Retinal pigment epithelial cell (primary cell): ENCODE data around the gene GPC2.

Experiments
- DNase-seq: peaks from one replicate; pipeline ENCODE4 v3.0.0-alpha.2; 2010; ENCODE audit warnings: low read depth
- H3K4me3 ChIP-seq: 2 replicates; pipeline ENCODE4 v1.5.1; 2011; ENCODE audit warnings: mild to moderate bottlenecking, low read length, control low read depth, moderate library complexity
- TF ChIP-seq, protein P1 (sequence below): conservative IDR thresholded peaks from 2 replicates; pipeline ENCODE4 v1.5.1; 2011; ENCODE audit warnings: low read depth, low read length, control low read depth, inconsistent platforms

GPC2 gene

DNA sequence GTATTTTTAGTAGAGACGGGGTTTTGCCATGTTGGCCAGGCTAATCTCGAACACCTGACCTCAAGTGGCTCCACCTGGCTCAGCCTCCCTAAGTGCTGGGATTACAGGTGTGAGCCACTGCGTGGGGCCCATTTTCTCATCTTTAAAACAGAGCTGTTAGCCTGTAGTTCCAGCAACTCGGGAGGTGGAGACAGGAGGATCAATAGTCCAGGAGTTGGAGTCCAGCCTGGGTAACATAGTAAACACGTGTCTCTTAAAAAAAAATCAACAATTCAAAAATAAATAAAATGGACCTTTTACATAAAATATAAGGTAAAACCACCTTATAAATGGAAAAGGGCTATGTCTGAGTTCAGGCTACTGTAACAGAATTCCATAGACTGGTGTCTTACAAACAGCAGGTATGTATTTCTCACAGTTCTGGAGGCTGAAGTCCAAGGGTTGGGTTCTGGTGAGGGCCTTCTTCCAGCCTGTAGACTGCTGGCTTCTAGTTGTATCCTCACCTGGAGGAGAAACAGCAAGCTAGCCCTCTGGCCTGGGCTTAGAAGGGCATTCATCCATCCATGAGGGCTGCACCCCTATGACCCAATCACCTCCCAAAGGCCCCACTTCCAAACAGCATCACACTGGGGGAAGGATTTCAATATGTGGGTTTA is 35.6 kb upstream of the GPC2 start:
- DNase-seq: no peak
- H3K4me3 ChIP-seq: no peak overlapping the region
- TF ChIP-seq, protein P1, sequence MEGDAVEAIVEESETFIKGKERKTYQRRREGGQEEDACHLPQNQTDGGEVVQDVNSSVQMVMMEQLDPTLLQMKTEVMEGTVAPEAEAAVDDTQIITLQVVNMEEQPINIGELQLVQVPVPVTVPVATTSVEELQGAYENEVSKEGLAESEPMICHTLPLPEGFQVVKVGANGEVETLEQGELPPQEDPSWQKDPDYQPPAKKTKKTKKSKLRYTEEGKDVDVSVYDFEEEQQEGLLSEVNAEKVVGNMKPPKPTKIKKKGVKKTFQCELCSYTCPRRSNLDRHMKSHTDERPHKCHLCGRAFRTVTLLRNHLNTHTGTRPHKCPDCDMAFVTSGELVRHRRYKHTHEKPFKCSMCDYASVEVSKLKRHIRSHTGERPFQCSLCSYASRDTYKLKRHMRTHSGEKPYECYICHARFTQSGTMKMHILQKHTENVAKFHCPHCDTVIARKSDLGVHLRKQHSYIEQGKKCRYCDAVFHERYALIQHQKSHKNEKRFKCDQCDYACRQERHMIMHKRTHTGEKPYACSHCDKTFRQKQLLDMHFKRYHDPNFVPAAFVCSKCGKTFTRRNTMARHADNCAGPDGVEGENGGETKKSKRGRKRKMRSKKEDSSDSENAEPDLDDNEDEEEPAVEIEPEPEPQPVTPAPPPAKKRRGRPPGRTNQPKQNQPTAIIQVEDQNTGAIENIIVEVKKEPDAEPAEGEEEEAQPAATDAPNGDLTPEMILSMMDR: no peak

- no peak for DNase-seq
- TF ChIP-seq, protein P1: no peak
- no peak overlapping the region for H3K4me3 ChIP-seq
Measured at GRCh38 chr7:100211342-100211780, 34.2 kb upstream of the GPC2 start.

DNA sequence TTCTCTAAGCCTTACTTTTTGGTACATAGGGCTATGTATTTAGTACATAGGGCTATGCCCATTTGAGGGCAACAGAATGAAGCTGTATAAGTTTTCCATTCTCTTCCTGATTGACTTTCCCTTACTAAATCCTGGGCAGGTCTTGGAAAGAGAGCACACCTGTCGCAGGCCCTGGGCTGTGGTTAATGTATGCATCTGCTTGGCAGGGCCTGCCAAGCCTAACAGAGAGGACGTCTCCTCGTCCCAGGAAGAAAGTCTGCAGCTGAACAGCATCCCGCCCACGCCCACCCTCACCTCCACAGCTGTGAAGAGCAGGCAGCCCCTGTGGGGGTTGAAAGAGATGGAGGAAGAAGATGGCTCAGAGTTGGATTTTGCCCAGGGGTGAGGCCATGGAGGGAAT is 33.6 kb upstream of the GPC2 start:
- no peak overlapping the region for H3K4me3 ChIP-seq
- TF ChIP-seq, protein P1: no peak
- no peak for DNase-seq

DNA sequence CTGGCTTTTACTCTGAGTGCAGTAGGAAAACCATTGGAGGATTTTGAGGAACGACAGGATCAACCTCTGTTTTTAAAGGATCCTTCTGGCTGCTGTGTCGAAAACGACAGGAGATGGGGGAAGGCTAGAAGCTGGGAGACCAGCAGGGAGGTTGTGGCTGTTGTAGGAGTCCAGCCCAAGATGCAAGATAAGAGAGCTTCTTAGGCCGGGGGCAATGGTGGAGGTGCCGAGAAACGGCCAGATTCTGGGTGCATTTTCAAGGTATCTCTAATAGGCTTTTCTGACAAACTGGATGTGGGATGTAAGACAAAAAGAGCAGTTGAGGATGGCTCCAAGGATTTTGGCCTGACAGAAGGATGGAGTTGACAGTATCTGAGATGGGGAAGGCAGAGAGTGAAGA is 32.3 kb upstream of the GPC2 start:
- no peak overlapping the region for H3K4me3 ChIP-seq
- TF ChIP-seq, protein P1: no peak

GRCh38 chr7:100208911-100209408 is 31.8 kb upstream of the GPC2 start:
- H3K4me3 ChIP-seq: no peak overlapping the region
- TF ChIP-seq, protein P1: no peak
- no peak for DNase-seq

More for the DNA sequence above, 32.3 kb upstream of the GPC2 start:
- no peak for DNase-seq

DNA sequence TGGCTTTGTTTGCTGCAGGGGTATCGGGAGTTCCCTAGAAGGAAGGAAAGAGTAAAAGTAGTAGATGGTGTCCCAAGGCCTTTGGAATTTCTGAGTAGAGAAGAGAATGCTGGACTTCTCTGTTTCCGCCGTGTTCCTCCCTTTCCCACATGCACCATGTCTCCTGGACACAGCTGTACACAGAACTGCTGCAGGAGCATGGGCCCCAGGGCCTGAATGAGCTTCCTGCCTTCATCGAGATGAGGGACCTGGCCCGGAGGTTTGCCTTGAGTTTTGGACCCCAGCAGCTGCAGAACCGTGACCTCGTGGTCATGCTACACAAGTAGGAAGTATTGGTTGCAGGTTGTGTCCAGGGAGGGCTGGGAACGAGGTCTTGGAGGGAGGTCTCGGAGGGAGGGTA is 27.3 kb upstream of the GPC2 start:
- H3K4me3 ChIP-seq: no peak overlapping the region
- DNase-seq: no peak
- TF ChIP-seq, protein P1: no peak

DNA sequence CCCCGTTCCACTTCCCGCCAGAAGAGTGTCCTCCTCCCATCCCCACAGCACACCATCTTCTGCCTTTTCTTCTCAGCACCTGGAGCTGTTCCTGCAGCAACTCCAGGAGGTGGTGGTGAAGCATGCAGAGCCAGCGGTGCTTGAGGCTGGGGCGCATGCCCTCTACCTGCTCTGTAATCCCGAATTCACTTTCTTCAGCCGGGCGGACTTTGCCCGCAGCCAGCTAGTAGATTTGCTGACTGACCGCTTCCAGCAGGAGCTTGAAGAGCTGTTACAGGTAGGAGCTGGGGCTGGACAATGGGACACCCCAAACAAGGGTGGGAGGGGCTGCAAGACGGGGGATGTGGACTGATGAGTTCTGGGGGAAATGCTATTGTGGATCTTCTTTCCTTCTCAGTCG is 23.5 kb upstream of the GPC2 start:
- H3K4me3 ChIP-seq: no peak overlapping the region
- TF ChIP-seq, protein P1: no peak
- DNase-seq: no peak
